H9 (cell line): ENCODE results near the gene EIF6. TPM values are rescaled to one million over a fixed set of nuclear protein-coding genes. Genes with fewer than 3 reads are reported as not detected.

Source experiments
- DNase-seq: peaks from one replicate; pipeline ENCODE4 v3.0.0-alpha.2; 2017
- H2AFZ ChIP-seq: one replicate; pipeline ENCODE4 v1.6.1; 2013; ENCODE audit warnings: mild to moderate bottlenecking, low read length, control low read depth, moderate library complexity
- H2AK5ac ChIP-seq: 2 replicates; pipeline ENCODE4 v1.6.1; 2013; ENCODE audit warnings: low read length, control low read depth, mixed read lengths; ENCODE audit not compliant: insufficient read length
- H2BK120ac ChIP-seq: one replicate; pipeline ENCODE4 v1.6.1; 2013; ENCODE audit warnings: low read depth, mild to moderate bottlenecking, low read length, control low read depth, inconsistent platforms; ENCODE audit not compliant: poor library complexity, severe bottlenecking
- H2BK12ac ChIP-seq: 2 replicates; pipeline ENCODE4 v1.6.1; 2013; ENCODE audit warnings: low read length, control low read depth, mixed read lengths, low read depth; ENCODE audit not compliant: insufficient read length
- H2BK15ac ChIP-seq: 2 replicates; pipeline ENCODE4 v1.6.1; 2013; ENCODE audit warnings: low read depth, low read length, control low read depth
- H2BK20ac ChIP-seq: one replicate; pipeline ENCODE4 v1.6.1; 2013; ENCODE audit warnings: low read depth, mild to moderate bottlenecking, low read length, control low read depth, inconsistent platforms; ENCODE audit not compliant: poor library complexity, severe bottlenecking
- H2BK5ac ChIP-seq: 2 replicates; pipeline ENCODE4 v1.6.1; 2013; ENCODE audit warnings: low read length, control low read depth, mixed read lengths; ENCODE audit not compliant: insufficient read length
- H3K14ac ChIP-seq: 2 replicates; pipeline ENCODE4 v1.6.1; 2013; ENCODE audit warnings: low read length, control low read depth; ENCODE audit not compliant: insufficient read depth
- H3K18ac ChIP-seq: 2 replicates; pipeline ENCODE4 v1.6.1; 2013; ENCODE audit warnings: low read depth, mild to moderate bottlenecking, mixed read lengths, low read length, control low read depth; ENCODE audit not compliant: insufficient read length
- H3K23ac ChIP-seq: 2 replicates; pipeline ENCODE4 v1.6.1; 2013; ENCODE audit warnings: low read length, control low read depth, mixed read lengths, low read depth; ENCODE audit not compliant: insufficient read length
- H3K23me2 ChIP-seq: 2 replicates; pipeline ENCODE4 v1.6.1; 2013; ENCODE audit warnings: low read depth, mild to moderate bottlenecking, mixed read lengths, low read length, control low read depth; ENCODE audit not compliant: insufficient read length, poor library complexity, severe bottlenecking
- H3K27ac ChIP-seq: 2 replicates; pipeline ENCODE4 v1.5.1; 2013; ENCODE audit warnings: low read length, control low read depth, mixed read lengths, low read depth; ENCODE audit not compliant: insufficient read length
- H3K27me3 ChIP-seq: 2 replicates; pipeline ENCODE4 v1.6.1; 2013; ENCODE audit warnings: low read length, control low read depth, inconsistent platforms; ENCODE audit not compliant: insufficient read depth
- H3K4ac ChIP-seq: 2 replicates; pipeline ENCODE4 v1.6.1; 2013; ENCODE audit warnings: low read depth, mild to moderate bottlenecking, control low read depth, inconsistent platforms, low read length, moderate library complexity
- H3K4me1 ChIP-seq: 2 replicates; pipeline ENCODE4 v1.6.1; 2013; ENCODE audit warnings: low read length, control low read depth, inconsistent platforms; ENCODE audit not compliant: insufficient read depth
- H3K4me2 ChIP-seq: 2 replicates; pipeline ENCODE4 v1.6.1; 2013; ENCODE audit warnings: low read length, control low read depth, mixed read lengths; ENCODE audit not compliant: insufficient read length, insufficient read depth
- H3K56ac ChIP-seq: 2 replicates; pipeline ENCODE4 v1.6.1; 2013; ENCODE audit warnings: low read depth, mild to moderate bottlenecking, mixed read lengths, low read length, control low read depth; ENCODE audit not compliant: insufficient read length
- H3K79me1 ChIP-seq: 2 replicates; pipeline ENCODE4 v1.6.1; 2013; ENCODE audit warnings: low read depth, mild to moderate bottlenecking, moderate library complexity, low read length, control low read depth, inconsistent platforms; ENCODE audit not compliant: insufficient read depth, poor library complexity, severe bottlenecking
- H3K79me2 ChIP-seq: 2 replicates; pipeline ENCODE4 v1.6.1; 2013; ENCODE audit warnings: low read length, control low read depth, inconsistent platforms; ENCODE audit not compliant: insufficient read depth
- H3K9ac ChIP-seq: 2 replicates; pipeline ENCODE4 v1.6.1; 2013; ENCODE audit warnings: low read length, control low read depth, mixed read lengths; ENCODE audit not compliant: insufficient read length; ENCODE audit errors: extremely low read depth
- H3K9me3 ChIP-seq: one replicate; pipeline ENCODE4 v1.6.1; 2013; ENCODE audit warnings: low read depth, low read length, inconsistent platforms; ENCODE audit not compliant: control insufficient read depth
- H3T11ph ChIP-seq: one replicate; pipeline ENCODE4 v1.6.1; 2013; ENCODE audit warnings: mild to moderate bottlenecking, low read length, control low read depth, inconsistent platforms
- H4K20me1 ChIP-seq: one replicate; pipeline ENCODE4 v1.6.1; 2013; ENCODE audit not compliant: control insufficient read depth, insufficient read length, insufficient read depth
- H4K5ac ChIP-seq: 2 replicates; pipeline ENCODE4 v1.6.1; 2013; ENCODE audit warnings: low read depth, mild to moderate bottlenecking, mixed read lengths, low read length, control low read depth; ENCODE audit not compliant: insufficient read length
- H4K8ac ChIP-seq: replicated peaks from 2 replicates; pipeline ENCODE4 v1.6.1; 2013; ENCODE audit warnings: low read length, control low read depth, mixed read lengths, low read depth; ENCODE audit not compliant: insufficient read length
- H4K91ac ChIP-seq: 2 replicates; pipeline ENCODE4 v1.6.1; 2013; ENCODE audit warnings: low read depth, mild to moderate bottlenecking, moderate library complexity, mixed read lengths, low read length, control low read depth; ENCODE audit not compliant: insufficient read length
- H3K27ac Mint-ChIP-seq, 3 experiments: 2 replicates in 2 of 3; 3 replicates in 1 of 3; pipeline ENCODE4 v1.8.0; 2020 to 2021; ENCODE audit warnings: mixed read lengths in 3 of 3, mild to moderate bottlenecking in 1 of 3, moderate library complexity in 1 of 3
- H3K27me3 Mint-ChIP-seq: 2 replicates; pipeline ENCODE4 v1.8.0; 2021; ENCODE audit warnings: low read depth, mild to moderate bottlenecking, moderate library complexity, mixed read lengths
- H3K36me3 Mint-ChIP-seq, 3 experiments: 2 replicates in 2 of 3; 3 replicates in 1 of 3; pipeline ENCODE4 v1.8.0; 2020 to 2021; ENCODE audit warnings: low read depth in 3 of 3, mixed read lengths in 3 of 3; ENCODE audit not compliant: insufficient read depth in 1 of 3
- H3K4me1 Mint-ChIP-seq, 2 experiments: 2 replicates each; pipeline ENCODE4 v1.8.0; 2020; ENCODE audit warnings: mixed read lengths in 2 of 2
- H3K4me3 Mint-ChIP-seq, 2 experiments: 2 replicates in 1 of 2; 3 replicates in 1 of 2; pipeline ENCODE4 v1.8.0; 2020 to 2021; ENCODE audit warnings: mild to moderate bottlenecking in 2 of 2, mixed read lengths in 2 of 2, moderate library complexity in 1 of 2
- H3K9me3 Mint-ChIP-seq, 2 experiments: 2 replicates in 1 of 2; 3 replicates in 1 of 2; pipeline ENCODE4 v1.8.0; 2020; ENCODE audit warnings: mild to moderate bottlenecking in 2 of 2, mixed read lengths in 2 of 2, moderate library complexity in 1 of 2
- CTCF ChIP-seq: fragments of 200-600 bp; sonication (generic); conservative IDR thresholded peaks from 3 replicates; pipeline ENCODE4 v1.8.0; 2021; ENCODE audit warnings: antibody characterized with exemption, mild to moderate bottlenecking
- whole genome bisulfite sequencing: extraction: QIAGEN DNeasy Blood & Tissue Kit; methylation state at CpG from one replicate; pipeline ENCODE4 v1.1.7; 2013; ENCODE audit warnings: missing lambda C conversion rate, low lambda C conversion rate, mixed read lengths; ENCODE audit not compliant: insufficient read length; ENCODE audit errors: extremely low coverage; 5-methylcytosine and 5-hydroxymethylcytosine counted together
- total RNA-seq: library from RNA; stranded (reverse); gene quantifications from 2 replicates; pipeline ENCODE4 v1.2.1, GENCODE V29; 2021

The EIF6 gene
- total RNA-seq, 1 experiment from 2014 or later: 150 TPM

- Histone ChIP-seq H3K9ac (no peak overlapping the region), H2BK5ac (no peak overlapping the region), H4K20me1 (no peaks in the 10 kb centered on the region), H2BK120ac (no peak overlapping the region), H3K23me2 (peaks cover 7% of the 10 kb centered on the region), H3T11ph (no peak overlapping the region), H3K18ac (no peak overlapping the region), H3K79me1 (no peaks in the 10 kb centered on the region), H4K91ac (no peak overlapping the region), H3K79me2 (no peaks in the 10 kb centered on the region), H3K27me3 (no peaks in the 10 kb centered on the region), H2AK5ac (no peak overlapping the region), H2AFZ (no peak overlapping the region), H2BK15ac (no peak overlapping the region), H3K4ac (no peak overlapping the region), H3K14ac (no peak overlapping the region), H4K5ac (no peak overlapping the region), H3K9me3 (no peaks in the 10 kb centered on the region), H3K4me2 (no peak overlapping the region), H3K4me1 (no peaks in the 10 kb centered on the region; the same call in 1 of the 2 replicates), H2BK20ac (no peak overlapping the region), H2BK12ac (no peak overlapping the region), H3K56ac (no peak overlapping the region), H4K8ac (no peak overlapping the region), H3K27ac (no peak overlapping the region), H3K23ac (no peak overlapping the region)
- peaks cover 15 to 24% of the 10 kb centered on the region in 2 experiments for H3K4me1 Mint-ChIP-seq
- H3K4me3 Mint-ChIP-seq: peak overlapping the region; percentile 42 to 90; a peak in 4 of 5 replicates
- no peak for TF ChIP-seq CTCF
- no peak for DNase-seq
- H3K27me3 Mint-ChIP-seq: no peaks in the 10 kb centered on the region; the same call in 1 of the 2 replicates
- peak overlapping the region in 1 of 3 experiments; percentile 47; a peak in 1 of 7 replicates for H3K27ac Mint-ChIP-seq
- WGBS: no CpG with 5 or more reads among the region's 6 CpGs
- H3K36me3 Mint-ChIP-seq: peaks cover 21 to 49% (median 45%) of the 10 kb centered on the region in 3 experiments; a peak in 6 of 7 replicates
- H3K9me3 Mint-ChIP-seq: no peaks in the 10 kb centered on the region; a peak in 2 of 5 replicates
Observed at GRCh38 chr20:35276408-35276807, 8.2 kb downstream of the EIF6 start.
